ENCODE results near the gene DPH7. TPM values are rescaled to one million over a fixed set of nuclear protein-coding genes. Genes with fewer than 3 reads are reported as not detected.
"Not testable (repeated sequence)": the region's sequence is repeated elsewhere in the genome, so short reads cannot be mapped to it uniquely, and the experiment has no call there.

Gene DPH7
- total and polyA plus RNA-seq, 4 donors = 7.9 to 18.9 (median 12.3) TPM

GRCh38 chr9:137511758-137512463 lies 66.8 kb downstream of the DPH7 start:
- no peak overlapping the region for H3K9ac ChIP-seq (ENCODE audit: low read depth in 1 of 2, low read length in 2 of 2)
- no peaks in the 10 kb centered on the region for H3K4me1 ChIP-seq (ENCODE audit: control insufficient read depth in 4 of 4, insufficient read depth in 4 of 4, low read length in 3 of 4)
- no peak for TF ChIP-seq CTCF (IDR thresholded peaks at IDR 0.05; ENCODE audit: low read depth, low read length, missing input control)
- no peak for TF ChIP-seq HNF4G (IDR thresholded peaks at IDR 0.05)
- no peak for TF ChIP-seq SP1 (IDR thresholded peaks at IDR 0.05)
- no peak for DNase-seq (ENCODE audit: low spot score)
- peaks cover 0 to 9% (median 4%) of the 10 kb centered on the region in 4 donors for H3K36me3 ChIP-seq (ENCODE audit: control insufficient read depth in 4 of 4, insufficient read depth in 3 of 4, low read depth in 1 of 4, low read length in 3 of 4)
- H3K27me3 ChIP-seq (ENCODE audit: control insufficient read depth in 4 of 4, insufficient read depth in 4 of 4, low read length in 3 of 4) = no peaks in the 10 kb centered on the region
- H3K4me3 ChIP-seq (ENCODE audit: low read depth in 1 of 3, low read length in 3 of 3) = no peak overlapping the region
- 94% methylated on average over 25 of the region's 25 CpGs for WGBS
- no peaks in the 10 kb centered on the region for H3K9me3 ChIP-seq (ENCODE audit: control insufficient read depth in 4 of 4, low read length in 3 of 4)
- H3K27ac ChIP-seq (ENCODE audit: low read depth in 1 of 2, low read length in 2 of 2) = no peak overlapping the region

- not testable (repeated sequence) for H3K4me1 ChIP-seq (ENCODE audit: control insufficient read depth in 4 of 4, insufficient read depth in 4 of 4, low read length in 3 of 4); H3K27ac ChIP-seq (ENCODE audit: low read depth in 1 of 2, low read length in 2 of 2); H3K36me3 ChIP-seq (ENCODE audit: control insufficient read depth in 4 of 4, insufficient read depth in 3 of 4, low read depth in 1 of 4, low read length in 3 of 4); H3K9ac ChIP-seq (ENCODE audit: low read depth in 1 of 2, low read length in 2 of 2); H3K9me3 ChIP-seq (ENCODE audit: control insufficient read depth in 4 of 4, low read length in 3 of 4); DNase-seq (ENCODE audit: low spot score); H3K27me3 ChIP-seq (ENCODE audit: control insufficient read depth in 4 of 4, insufficient read depth in 4 of 4, low read length in 3 of 4); H3K4me3 ChIP-seq (ENCODE audit: low read depth in 1 of 3, low read length in 3 of 3)
- WGBS = 90% methylated on average over 22 of the region's 22 CpGs
- peak; percentile 7 to 14 for TF ChIP-seq HNF4A (conservative IDR thresholded peaks at IDR 0.05)
Measured at GRCh38 chr9:137511126-137511525, 67.6 kb downstream of the DPH7 start.

GRCh38 chr9:137509198-137509597 lies 69.5 kb downstream of the DPH7 start:
- H3K4me3 ChIP-seq (ENCODE audit: low read depth in 1 of 3, low read length in 3 of 3) = no peak overlapping the region
- peaks cover 0 to 9% (median 4%) of the 10 kb centered on the region in 4 donors for H3K36me3 ChIP-seq (ENCODE audit: control insufficient read depth in 4 of 4, insufficient read depth in 3 of 4, low read depth in 1 of 4, low read length in 3 of 4)
- H3K9me3 ChIP-seq (ENCODE audit: control insufficient read depth in 4 of 4, low read length in 3 of 4) = no peaks in the 10 kb centered on the region
- no peak for DNase-seq (ENCODE audit: low spot score)
- TF ChIP-seq FOXA1 (IDR thresholded peaks at IDR 0.05) (no peak), FOXA2 (IDR thresholded peaks at IDR 0.05) (no peak), REST (IDR thresholded peaks at IDR 0.05) (no peak), RAD21 (IDR thresholded peaks at IDR 0.05) (no peak)
- no peak overlapping the region for H3K9ac ChIP-seq (ENCODE audit: low read depth in 1 of 2, low read length in 2 of 2)
- no peaks in the 10 kb centered on the region for H3K4me1 ChIP-seq (ENCODE audit: control insufficient read depth in 4 of 4, insufficient read depth in 4 of 4, low read length in 3 of 4)
- 85% methylated on average over 14 of the region's 14 CpGs for WGBS
- no peaks in the 10 kb centered on the region for H3K27me3 ChIP-seq (ENCODE audit: control insufficient read depth in 4 of 4, insufficient read depth in 4 of 4, low read length in 3 of 4)
- H3K27ac ChIP-seq (ENCODE audit: low read depth in 1 of 2, low read length in 2 of 2) = no peak overlapping the region

All from liver (tissue), 9 donors.